Measurements from ENCODE around the gene EMC10. TPM values are rescaled to one million over a fixed set of nuclear protein-coding genes. Genes with fewer than 3 reads are reported as not detected.
A peak's percentile ranks its signal among the peaks of the same experiment; 100 is the strongest.
"Not testable (repeated sequence)": the region's sequence is repeated elsewhere in the genome, so short reads cannot be mapped to it uniquely, and the experiment has no call there.

Gene EMC10
- polyA plus RNA-seq, 3 donors from 2014 or later, result 6.9 to 13.3 (median 9.5) TPM

- H3K4me3 Mint-ChIP-seq, result peak overlapping the region in 2 of 5 donors; percentile 25 to 51
- H3K27me3 Mint-ChIP-seq (ENCODE audit: low read depth in 3 of 3), result peaks cover 5 to 10% (median 8%) of the 10 kb centered on the region in 3 donors
- H3K27ac Mint-ChIP-seq, result peak overlapping the region in 3 of 6 donors; percentile 74 to 81 (median 80)
- DNase-seq, result no peak
- H3K36me3 Mint-ChIP-seq, result no peaks in the 10 kb centered on the region
- no peaks in the 10 kb centered on the region for H3K9me3 Mint-ChIP-seq
- H3K4me1 Mint-ChIP-seq, result peaks cover 16 to 18% of the 10 kb centered on the region in 2 donors
These were observed 36.9 kb downstream of the EMC10 start for GRCh38 chr19:50512999-50513745.

- Mint-ChIP-seq H3K9me3 (no peaks in the 10 kb centered on the region), H3K27ac (peak within 1 kb of the TSS in 5 of 6 donors; percentile 39 to 81 (median 74)), H3K27me3 (ENCODE audit: low read depth in 3 of 3) (peaks cover 5 to 10% (median 8%) of the 10 kb centered on the region in 3 donors), H3K4me3 (peak within 1 kb of the TSS in 3 of 5 donors; percentile 43 to 51 (median 44)), H3K4me1 (peaks cover 14 to 18% of the 10 kb centered on the region in 2 donors), H3K36me3 (no peaks in the 10 kb centered on the region)
- no peak for DNase-seq
These were observed 37.5 kb downstream of the EMC10 start, which contains the start of gene ASPDH for GRCh38 chr19:50513746-50514345. Gene ASPDH (minus strand): TSS chr19:50513913. CDS start chr19:50513823, 90 bp downstream.

- DNase-seq, result no peak
- H3K27ac Mint-ChIP-seq, result peak overlapping the region in 3 of 6 donors; percentile 39 to 66 (median 45)
- no peaks in the 10 kb centered on the region for H3K9me3 Mint-ChIP-seq
- peak overlapping the region in 2 of 5 donors; percentile 43 to 44 for H3K4me3 Mint-ChIP-seq
- no peaks in the 10 kb centered on the region for H3K36me3 Mint-ChIP-seq
- H3K4me1 Mint-ChIP-seq, result peaks cover 11 to 18% of the 10 kb centered on the region in 2 donors
- H3K27me3 Mint-ChIP-seq (ENCODE audit: low read depth in 3 of 3), result peaks cover 7 to 10% (median 7%) of the 10 kb centered on the region in 3 donors
These were observed 38.2 kb downstream of the EMC10 start for GRCh38 chr19:50514346-50515167.

GRCh38 chr19:50515168-50515561, 38.9 kb downstream of the EMC10 start:
- Mint-ChIP-seq H3K27ac (no peak overlapping the region), H3K9me3 (no peaks in the 10 kb centered on the region), H3K27me3 (ENCODE audit: low read depth in 3 of 3) (peaks cover 7 to 10% (median 7%) of the 10 kb centered on the region in 3 donors), H3K36me3 (no peaks in the 10 kb centered on the region), H3K4me3 (no peak overlapping the region), H3K4me1 (peaks cover 11 to 18% of the 10 kb centered on the region in 2 donors)
- DNase-seq, result no peak

GRCh38 chr19:50516456-50516855, 40.1 kb downstream of the EMC10 start:
- H3K9me3 Mint-ChIP-seq, result no peaks in the 10 kb centered on the region
- no peak for DNase-seq
- H3K27me3 Mint-ChIP-seq (ENCODE audit: low read depth in 3 of 3), result peaks cover 5 to 8% (median 5%) of the 10 kb centered on the region in 3 donors
- H3K27ac Mint-ChIP-seq, result no peak overlapping the region
- peaks cover 4 to 6% of the 10 kb centered on the region in 2 donors for H3K4me1 Mint-ChIP-seq
- no peaks in the 10 kb centered on the region for H3K36me3 Mint-ChIP-seq
- H3K4me3 Mint-ChIP-seq, result no peak overlapping the region

GRCh38 chr19:50516964-50517703, 40.8 kb downstream of the EMC10 start:
- H3K9me3 Mint-ChIP-seq, result no peaks in the 10 kb centered on the region
- H3K27me3 Mint-ChIP-seq (ENCODE audit: low read depth in 3 of 3), result peaks cover 3 to 5% (median 4%) of the 10 kb centered on the region in 3 donors
- H3K36me3 Mint-ChIP-seq, result no peaks in the 10 kb centered on the region
- H3K4me3 Mint-ChIP-seq, result no peak overlapping the region
- no peak for DNase-seq
- no peaks in the 10 kb centered on the region for H3K4me1 Mint-ChIP-seq
- H3K27ac Mint-ChIP-seq, result no peak overlapping the region

- Mint-ChIP-seq H3K27ac (no peak overlapping the region), H3K27me3 (ENCODE audit: low read depth in 3 of 3) (peaks cover 3 to 5% (median 4%) of the 10 kb centered on the region in 3 donors), H3K4me3 (no peak overlapping the region), H3K36me3 (no peaks in the 10 kb centered on the region), H3K4me1 (no peaks in the 10 kb centered on the region), H3K9me3 (no peaks in the 10 kb centered on the region)
- no peak for DNase-seq
These were observed 41.4 kb downstream of the EMC10 start for GRCh38 chr19:50517704-50518075.

GRCh38 chr19:50518091-50519005, 42.0 kb downstream of the EMC10 start:
- Mint-ChIP-seq H3K27me3 (ENCODE audit: low read depth in 3 of 3) (peaks cover 3 to 7% (median 5%) of the 10 kb centered on the region in 3 donors), H3K27ac (no peak overlapping the region), H3K36me3 (no peaks in the 10 kb centered on the region), H3K4me1 (no peaks in the 10 kb centered on the region), H3K9me3 (no peaks in the 10 kb centered on the region), H3K4me3 (no peak overlapping the region)
- DNase-seq, result no peak

GRCh38 chr19:50519006-50519575, 42.8 kb downstream of the EMC10 start:
- no peak for DNase-seq
- H3K27me3 Mint-ChIP-seq (ENCODE audit: low read depth in 3 of 3), result peaks cover 3 to 7% (median 5%) of the 10 kb centered on the region in 3 donors
- no peak overlapping the region for H3K4me3 Mint-ChIP-seq
- H3K9me3 Mint-ChIP-seq, result no peaks in the 10 kb centered on the region
- H3K36me3 Mint-ChIP-seq, result no peaks in the 10 kb centered on the region
- no peaks in the 10 kb centered on the region for H3K4me1 Mint-ChIP-seq
- no peak overlapping the region for H3K27ac Mint-ChIP-seq

GRCh38 chr19:50520822-50521465, 44.6 kb downstream of the EMC10 start:
- no peak for DNase-seq
- Mint-ChIP-seq H3K36me3 (no peaks in the 10 kb centered on the region), H3K9me3 (no peaks in the 10 kb centered on the region), H3K4me1 (no peaks in the 10 kb centered on the region), H3K27ac (peak overlapping the region in 1 of 6 donors; percentile 13), H3K27me3 (ENCODE audit: low read depth in 3 of 3) (peaks cover 2 to 6% (median 4%) of the 10 kb centered on the region in 3 donors), H3K4me3 (no peak overlapping the region)

GRCh38 chr19:50522881-50523280, 46.6 kb downstream of the EMC10 start:
- no peaks in the 10 kb centered on the region for H3K36me3 Mint-ChIP-seq
- no peak overlapping the region for H3K4me3 Mint-ChIP-seq
- H3K4me1 Mint-ChIP-seq, result no peaks in the 10 kb centered on the region
- DNase-seq, result no peak
- no peaks in the 10 kb centered on the region for H3K9me3 Mint-ChIP-seq
- H3K27me3 Mint-ChIP-seq (ENCODE audit: low read depth in 3 of 3), result peaks cover 2 to 6% (median 3%) of the 10 kb centered on the region in 3 donors
- H3K27ac Mint-ChIP-seq, result peak overlapping the region in 1 of 6 donors; percentile 10

- not testable (repeated sequence) for DNase-seq; H3K4me3 Mint-ChIP-seq; H3K27ac Mint-ChIP-seq; H3K4me1 Mint-ChIP-seq; H3K9me3 Mint-ChIP-seq; H3K36me3 Mint-ChIP-seq; H3K27me3 Mint-ChIP-seq (ENCODE audit: low read depth in 3 of 3)
These were observed 51.7 kb downstream of the EMC10 start for GRCh38 chr19:50528052-50528451.
